Activated B cell treated with CpG ODN at 0.5 μM for 24 hours (primary cell): Measurements from ENCODE around the gene RHOBTB3. TPM values are rescaled to one million over a fixed set of nuclear protein-coding genes. Genes with fewer than 3 reads are reported as not detected.
"Not testable (repeated sequence)": the region's sequence is repeated elsewhere in the genome, so short reads cannot be mapped to it uniquely, and the experiment has no call there.

ENCODE experiments used
- ATAC-seq: fragments of 200-7000 bp; cut with Tn5 transposase; one replicate; pipeline ENCODE4 v1.10.0; 2021; ENCODE audit warnings: low read depth, mild to moderate bottlenecking, moderate library complexity
- CTCF ChIA-PET: fragments of 350-600 bp; sonication (Branson Sonifier 250); formaldehyde crosslinking; loops from one replicate; lab custom pipeline; 2021; ENCODE audit warnings: antibody characterized with exemption; lab: Charles Lee
- POLR2A ChIA-PET: fragments of 350-600 bp; sonication (Branson Sonifier 250); formaldehyde crosslinking; loops from one replicate; lab custom pipeline; 2021; ENCODE audit warnings: antibody characterized with exemption; lab: Charles Lee
- DNase-seq: peaks from one replicate; pipeline ENCODE4 v3.0.0; 2022
- H3K27ac Mint-ChIP-seq: one replicate; pipeline ENCODE4 v1.8.0; 2020; ENCODE audit warnings: mixed read lengths
- H3K27me3 Mint-ChIP-seq: one replicate; pipeline ENCODE4 v1.8.0; 2021; ENCODE audit warnings: mixed read lengths
- H3K36me3 Mint-ChIP-seq: one replicate; pipeline ENCODE4 v1.8.0; 2021; ENCODE audit warnings: low read depth, mixed read lengths
- H3K4me1 Mint-ChIP-seq: one replicate; pipeline ENCODE4 v1.8.0; 2021; ENCODE audit warnings: mixed read lengths
- H3K4me3 Mint-ChIP-seq: one replicate; pipeline ENCODE4 v1.8.0; 2020; ENCODE audit warnings: mild to moderate bottlenecking, mixed read lengths
- H3K9me3 Mint-ChIP-seq: one replicate; pipeline ENCODE4 v1.8.0; 2020; ENCODE audit warnings: mixed read lengths
- CTCF ChIP-seq: fragments of 200-600 bp; IDR thresholded peaks from one replicate; pipeline ENCODE4 v1.8.0; 2022; ENCODE audit warnings: antibody characterized with exemption, mild to moderate bottlenecking
- intact Hi-C: fragments of 100-400 bp; cut with micrococcal nuclease; formaldehyde crosslinking; loops from one replicate; pipeline ENCODE4 v1.15.1; 2024
- total RNA-seq: library from RNA; stranded (reverse); gene quantifications from 2 replicates; pipeline ENCODE4 v1.2.3, GENCODE V29; 2022

The RHOBTB3 gene
- total RNA-seq, 1 donor from 2014 or later, result 3.3 TPM

- ChIA-PET CTCF (interaction anchor here (1.7 kb wide), 1 partner anchor 31 kb away, joined by 8 read pairs; no protein-coding TSS in a partner anchor), POLR2A (interaction anchor here (1.2 to 1.9 kb wide), 2 partner anchors 23 to 31 kb away, joined by 3 to 5 read pairs; no protein-coding TSS in a partner anchor)
- DNase-seq (no peak), ATAC-seq (no peak)
- H3K9me3 Mint-ChIP-seq, result no peaks in the 10 kb centered on the region
- TF ChIP-seq CTCF, result no peak
- no peaks in the 10 kb centered on the region for H3K27me3 Mint-ChIP-seq
- peaks cover 52% of the 10 kb centered on the region for H3K36me3 Mint-ChIP-seq
- H3K27ac Mint-ChIP-seq, result peak overlapping the region; percentile 57
- no peak overlapping the region for H3K4me3 Mint-ChIP-seq
- intact Hi-C loops, result no loop called here
- peaks cover 85% of the 10 kb centered on the region for H3K4me1 Mint-ChIP-seq
Observed at GRCh38 chr5:95812074-95812471, 80.9 kb downstream of the RHOBTB3 start.

GRCh38 chr5:95813035-95813434 is 81.9 kb downstream of the RHOBTB3 start:
- H3K9me3 Mint-ChIP-seq, ATAC-seq, H3K27me3 Mint-ChIP-seq, H3K27ac Mint-ChIP-seq, H3K4me3 Mint-ChIP-seq, intact Hi-C loops, DNase-seq: not testable (repeated sequence)
- ChIA-PET CTCF (interaction anchor here (1.7 kb wide), 1 partner anchor 32 kb away, joined by 8 read pairs; no protein-coding TSS in a partner anchor), POLR2A (interaction anchor here (1.2 to 1.9 kb wide), 3 partner anchors 9 to 32 kb away, joined by 3 to 5 read pairs (median 3); no protein-coding TSS in a partner anchor)
- Mint-ChIP-seq H3K36me3 (peaks cover 55% of the 10 kb centered on the region), H3K4me1 (peaks cover 87% of the 10 kb centered on the region)

GRCh38 chr5:95815155-95815729 is 84.1 kb downstream of the RHOBTB3 start:
- DNase-seq, result no peak
- ChIA-PET POLR2A (no interaction called here), CTCF (interaction anchor here (1.9 kb wide), 1 partner anchor 34 kb away, joined by 8 read pairs; no protein-coding TSS in a partner anchor)
- Mint-ChIP-seq H3K27me3 (no peaks in the 10 kb centered on the region), H3K36me3 (peaks cover 56% of the 10 kb centered on the region), H3K4me3 (no peak overlapping the region), H3K4me1 (peaks cover 87% of the 10 kb centered on the region), H3K9me3 (no peaks in the 10 kb centered on the region), H3K27ac (peak overlapping the region; percentile 71)
- no peak for ATAC-seq
- no peak for TF ChIP-seq CTCF
- intact Hi-C loops, result no loop called here

- no peaks in the 10 kb centered on the region for H3K9me3 Mint-ChIP-seq
- H3K4me3 Mint-ChIP-seq, result no peak overlapping the region
- peak overlapping the region; percentile 98 for H3K27ac Mint-ChIP-seq
- ChIA-PET POLR2A (interaction anchor here (0.6 to 10.1 kb wide), 2 partner anchors 22 to 27 kb away, joined by 9 to 233 read pairs; no protein-coding TSS in a partner anchor), CTCF (interaction anchor here (1.6 to 1.9 kb wide), 2 partner anchors 28 to 35 kb away, joined by 3 to 8 read pairs; no protein-coding TSS in a partner anchor)
- DNase-seq, result no peak
- no peak for TF ChIP-seq CTCF
- peaks cover 59% of the 10 kb centered on the region for H3K36me3 Mint-ChIP-seq
- no peak for ATAC-seq
- intact Hi-C loops, result no loop called here
- peaks cover 84% of the 10 kb centered on the region for H3K4me1 Mint-ChIP-seq
- no peaks in the 10 kb centered on the region for H3K27me3 Mint-ChIP-seq
Observed at GRCh38 chr5:95816341-95816740, 85.2 kb downstream of the RHOBTB3 start.

- Mint-ChIP-seq H3K27me3 (no peaks in the 10 kb centered on the region), H3K4me3 (peak overlapping the region; percentile 78)
- POLR2A ChIA-PET, result interaction anchor here (0.6 to 10.1 kb wide), 2 partner anchors 21 to 27 kb away, joined by 4 to 233 read pairs; no protein-coding TSS in a partner anchor
Observed at GRCh38 chr5:95816776-95817175, 85.6 kb downstream of the RHOBTB3 start.

More at GRCh38 chr5:95816776-95817175, 85.6 kb downstream of the RHOBTB3 start:
- H3K27ac Mint-ChIP-seq, result peak overlapping the region; percentile 98
- intact Hi-C loops, result no loop called here
- peaks cover 58% of the 10 kb centered on the region for H3K36me3 Mint-ChIP-seq
- no peak for DNase-seq
- no peak for ATAC-seq
- no peak for TF ChIP-seq CTCF
- CTCF ChIA-PET, result interaction anchor here (1.6 to 2.0 kb wide), 3 partner anchors 8 to 36 kb away, joined by 3 to 8 read pairs (median 7); no protein-coding TSS in a partner anchor
- no peaks in the 10 kb centered on the region for H3K9me3 Mint-ChIP-seq
- peaks cover 83% of the 10 kb centered on the region for H3K4me1 Mint-ChIP-seq
